VCaP (cell line): ENCODE results near the gene FHIT.

ENCODE experiments used
- H3K27ac ChIP-seq: fragments of 450-650 bp; 2 replicates; pipeline ENCODE4 v1.5.1; 2017
- TF ChIP-seq, protein P1 (sequence below): fragments of 450-650 bp; conservative IDR thresholded peaks from 2 replicates; pipeline ENCODE4 v1.5.1; 2017; ENCODE audit warnings: mild to moderate bottlenecking, moderate library complexity

FHIT gene

DNA sequence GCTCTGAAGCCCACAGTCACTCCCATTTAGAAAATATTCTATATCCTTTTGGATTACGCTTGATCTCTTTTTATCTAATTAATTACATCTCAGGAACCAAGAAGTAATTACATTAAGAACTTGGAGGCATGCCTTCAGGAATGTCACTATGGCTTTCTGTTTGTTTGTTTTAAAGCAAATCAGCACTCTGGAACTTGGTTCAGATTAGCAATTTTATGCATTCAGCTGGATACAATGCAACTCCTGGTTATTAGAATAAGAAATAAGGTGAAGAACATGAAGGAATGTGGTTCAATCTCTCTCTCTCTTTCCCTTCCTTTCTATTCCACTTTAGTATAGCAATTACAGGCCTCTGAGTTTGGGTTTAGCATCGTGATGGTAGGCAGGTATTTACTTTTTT, 235.8 kb downstream of the FHIT start:
- TF ChIP-seq, protein P1, sequence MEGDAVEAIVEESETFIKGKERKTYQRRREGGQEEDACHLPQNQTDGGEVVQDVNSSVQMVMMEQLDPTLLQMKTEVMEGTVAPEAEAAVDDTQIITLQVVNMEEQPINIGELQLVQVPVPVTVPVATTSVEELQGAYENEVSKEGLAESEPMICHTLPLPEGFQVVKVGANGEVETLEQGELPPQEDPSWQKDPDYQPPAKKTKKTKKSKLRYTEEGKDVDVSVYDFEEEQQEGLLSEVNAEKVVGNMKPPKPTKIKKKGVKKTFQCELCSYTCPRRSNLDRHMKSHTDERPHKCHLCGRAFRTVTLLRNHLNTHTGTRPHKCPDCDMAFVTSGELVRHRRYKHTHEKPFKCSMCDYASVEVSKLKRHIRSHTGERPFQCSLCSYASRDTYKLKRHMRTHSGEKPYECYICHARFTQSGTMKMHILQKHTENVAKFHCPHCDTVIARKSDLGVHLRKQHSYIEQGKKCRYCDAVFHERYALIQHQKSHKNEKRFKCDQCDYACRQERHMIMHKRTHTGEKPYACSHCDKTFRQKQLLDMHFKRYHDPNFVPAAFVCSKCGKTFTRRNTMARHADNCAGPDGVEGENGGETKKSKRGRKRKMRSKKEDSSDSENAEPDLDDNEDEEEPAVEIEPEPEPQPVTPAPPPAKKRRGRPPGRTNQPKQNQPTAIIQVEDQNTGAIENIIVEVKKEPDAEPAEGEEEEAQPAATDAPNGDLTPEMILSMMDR, result no peak
- no peak overlapping the region for H3K27ac ChIP-seq

DNA sequence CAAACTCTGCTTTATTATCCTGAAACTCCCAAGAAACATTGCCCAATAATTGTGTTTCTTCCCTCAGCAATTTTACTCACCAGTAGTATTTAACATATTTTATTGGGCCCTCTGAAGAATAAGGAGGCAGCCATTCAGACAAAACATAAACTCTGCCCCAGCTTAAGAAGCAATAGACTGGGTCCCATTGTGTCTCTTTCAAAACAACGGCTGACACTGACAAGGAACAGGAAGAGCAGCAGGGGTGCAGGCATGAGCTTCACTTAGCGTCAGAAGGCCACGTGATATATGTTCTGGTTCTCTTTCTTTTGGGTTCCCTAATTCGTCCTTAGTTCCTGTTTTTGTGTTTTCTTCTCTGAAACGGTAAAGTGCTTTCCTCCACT, 242.3 kb downstream of the FHIT start:
- TF ChIP-seq, protein P1, result no peak
- H3K27ac ChIP-seq, result no peak overlapping the region

DNA sequence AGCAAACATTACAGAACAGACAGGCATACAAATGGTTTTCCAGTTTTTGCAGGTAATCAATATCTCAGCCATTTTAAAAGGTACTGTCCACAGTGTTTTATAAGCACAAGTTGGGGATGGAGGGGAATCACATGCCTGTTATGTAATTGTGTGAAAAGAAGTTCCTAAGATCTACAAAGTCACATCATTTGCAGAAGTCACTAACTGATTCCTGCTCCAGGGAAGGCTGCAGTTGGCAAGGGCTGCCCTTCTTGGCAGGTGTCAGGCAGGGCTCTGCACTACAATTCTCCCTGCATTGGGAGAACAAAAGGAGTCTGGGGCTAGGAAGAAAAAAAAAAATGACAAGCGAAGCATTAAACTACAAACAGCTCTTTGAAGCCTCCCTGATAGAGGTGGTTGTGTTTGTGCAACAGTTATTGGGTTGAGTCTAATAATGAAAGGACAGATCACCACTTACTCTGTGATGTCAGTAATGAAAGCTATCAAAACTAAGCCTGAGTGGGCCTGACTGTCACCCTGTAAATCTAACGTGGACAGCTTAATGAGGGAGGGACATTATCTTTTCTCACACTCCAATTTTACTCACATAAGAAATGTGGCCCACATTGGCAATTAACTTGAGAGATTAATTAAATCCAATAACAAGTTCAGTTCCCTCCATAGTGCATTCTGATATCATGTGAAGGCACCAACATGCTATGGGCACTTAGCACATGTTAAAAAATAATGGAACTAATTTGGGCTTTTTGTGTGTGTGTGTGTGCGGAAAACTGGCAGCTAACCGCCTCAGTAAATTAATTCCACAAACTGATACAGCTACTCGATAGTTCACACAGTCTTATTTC, 242.9 kb downstream of the FHIT start:
- TF ChIP-seq, protein P1, result no peak
- no peak overlapping the region for H3K27ac ChIP-seq

DNA sequence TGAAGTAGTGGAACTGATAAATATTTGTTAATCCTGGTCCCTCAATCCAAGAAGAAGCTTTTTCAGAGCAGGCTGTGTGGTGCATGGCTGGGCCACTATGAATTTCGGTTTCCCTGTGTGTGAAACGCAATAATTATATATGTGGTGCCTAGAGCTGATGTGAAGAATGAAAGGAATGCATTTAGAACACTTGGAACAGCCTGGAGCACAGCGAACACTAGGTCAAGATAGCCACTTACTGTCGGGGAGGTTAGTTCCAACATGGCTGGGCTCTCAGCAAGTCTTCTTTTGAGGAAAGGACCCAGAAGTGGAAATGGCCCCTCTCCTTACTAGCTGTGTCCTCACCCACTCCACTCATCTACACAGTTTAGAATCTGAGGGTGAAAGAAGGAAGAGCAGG, 245.7 kb downstream of the FHIT start:
- TF ChIP-seq, protein P1, result no peak
- H3K27ac ChIP-seq, result no peak overlapping the region

DNA sequence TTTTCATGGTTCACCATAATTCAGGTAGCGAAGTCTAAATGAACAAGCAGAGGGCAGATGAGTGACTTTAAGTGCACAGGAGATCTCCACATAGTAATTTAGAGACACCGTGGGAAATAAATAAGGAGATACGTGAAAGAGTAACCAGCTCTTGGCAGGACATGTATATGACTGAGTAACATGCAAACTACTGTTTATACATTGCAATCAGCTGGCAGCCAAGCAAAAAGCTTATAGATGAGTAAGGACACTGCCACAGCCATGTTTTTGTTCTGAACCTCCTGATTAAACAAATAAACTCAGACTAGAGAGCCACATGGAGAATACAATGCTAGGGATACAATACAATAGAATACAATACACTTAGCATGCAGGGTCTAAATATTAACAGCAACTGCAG, 252.4 kb downstream of the FHIT start:
- TF ChIP-seq, protein P1, result no peak
- H3K27ac ChIP-seq, result no peak overlapping the region

DNA sequence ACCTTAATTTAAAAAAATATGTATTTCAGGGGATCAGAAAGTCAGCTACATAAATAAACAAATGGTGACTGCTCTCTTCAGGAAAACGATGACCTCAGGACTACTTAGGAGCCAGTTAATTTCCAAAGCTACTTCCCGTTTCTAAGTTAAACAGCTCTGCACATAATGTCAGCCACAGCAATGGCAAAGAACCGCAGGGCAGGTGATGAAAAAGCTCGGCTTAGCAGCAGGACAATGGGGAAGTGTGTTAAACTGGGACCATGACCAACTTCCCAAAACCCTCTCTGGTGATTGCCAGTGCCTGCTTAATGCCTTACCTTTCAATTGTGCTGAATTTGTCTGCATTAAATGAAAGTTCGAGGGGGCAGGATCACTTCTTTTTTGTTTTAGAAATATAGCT, 258.9 kb downstream of the FHIT start:
- TF ChIP-seq, protein P1, result no peak
- H3K27ac ChIP-seq, result no peak overlapping the region

DNA sequence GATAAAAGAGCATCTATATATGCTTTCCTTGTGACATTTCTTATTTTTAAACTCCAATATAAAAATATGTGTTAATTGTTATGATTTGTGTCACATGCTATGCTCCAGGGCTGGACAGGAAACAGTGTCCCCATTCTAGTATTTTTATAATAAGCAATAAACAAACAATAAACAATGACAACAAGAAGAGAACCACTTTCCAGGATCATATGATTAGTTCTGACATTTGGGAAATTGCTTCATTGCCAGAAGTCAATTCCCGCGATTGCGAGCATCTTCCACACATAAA, 260.9 kb downstream of the FHIT start:
- H3K27ac ChIP-seq, result no peak overlapping the region
- TF ChIP-seq, protein P1, result no peak
